Measurements from ENCODE around the gene LGALS1. TPM values are rescaled to one million over a fixed set of nuclear protein-coding genes. Genes with fewer than 3 reads are reported as not detected.

Gene LGALS1
- total and polyA plus RNA-seq, 9 of the 15 experiments (the other 6 are each of a cell fraction or from before 2014, with no cell fraction given), result 160 to 800 (median 330) TPM

- TF ChIP-seq PHTF2 (CRISPR knock-in tag; IDR thresholded peaks at IDR 0.05), result no peak
- TF ChIP-seq ZNF347 (CRISPR knock-in tag; IDR thresholded peaks at IDR 0.05; ENCODE audit: low read depth), result no peak
- no peak for TF ChIP-seq PRMT5 (CRISPR knock-in tag; IDR thresholded peaks at IDR 0.05)
- no peak for TF ChIP-seq ZNF695 (CRISPR knock-in tag; IDR thresholded peaks at IDR 0.05)
- TF ChIP-seq ATF7 (IDR thresholded peaks at IDR 0.05), result peak; percentile 61
- peak; percentile 88 for TF ChIP-seq ZFX (CRISPR knock-in tag; IDR thresholded peaks at IDR 0.05)
- TF ChIP-seq HIVEP1 (CRISPR knock-in tag; IDR thresholded peaks at IDR 0.05), result no peak
- TF ChIP-seq IRF1 (CRISPR knock-in tag; IDR thresholded peaks at IDR 0.05; ENCODE audit: borderline replicate concordance), result no peak
- no peak for TF ChIP-seq E2F3 (CRISPR knock-in tag; IDR thresholded peaks at IDR 0.05)
- TF ChIP-seq CLOCK (CRISPR knock-in tag; IDR thresholded peaks at IDR 0.05; ENCODE audit: borderline replicate concordance), result no peak
- no peak for TF ChIP-seq ASH1L (IDR thresholded peaks at IDR 0.05; ENCODE audit: borderline replicate concordance, low read depth, partially characterized antibody)
- no peak for TF ChIP-seq STAT5B (CRISPR knock-in tag; IDR thresholded peaks at IDR 0.05)
Measured at GRCh38 chr22:37674951-37675929, at the start of gene LGALS1 (continued).

All from K562 (cell line).